Inflammatory macrophage treated with lipopolysaccharide for 4 hours (primary cell): Measurements from ENCODE around the gene CDON.
"Not testable (repeated sequence)": the region's sequence is repeated elsewhere in the genome, so short reads cannot be mapped to it uniquely, and the experiment has no call there.

ENCODE experiments used
- DNase-seq: peaks from one replicate; pipeline ENCODE4 v3.0.0-alpha.2; 2020

The CDON gene

GRCh38 chr11:125921042-125921441 is 141.6 kb downstream of the CDON start:
- DNase-seq, result no peak

- DNase-seq, result no peak
These were observed 144.4 kb downstream of the CDON start for GRCh38 chr11:125918140-125918840.

DNA sequence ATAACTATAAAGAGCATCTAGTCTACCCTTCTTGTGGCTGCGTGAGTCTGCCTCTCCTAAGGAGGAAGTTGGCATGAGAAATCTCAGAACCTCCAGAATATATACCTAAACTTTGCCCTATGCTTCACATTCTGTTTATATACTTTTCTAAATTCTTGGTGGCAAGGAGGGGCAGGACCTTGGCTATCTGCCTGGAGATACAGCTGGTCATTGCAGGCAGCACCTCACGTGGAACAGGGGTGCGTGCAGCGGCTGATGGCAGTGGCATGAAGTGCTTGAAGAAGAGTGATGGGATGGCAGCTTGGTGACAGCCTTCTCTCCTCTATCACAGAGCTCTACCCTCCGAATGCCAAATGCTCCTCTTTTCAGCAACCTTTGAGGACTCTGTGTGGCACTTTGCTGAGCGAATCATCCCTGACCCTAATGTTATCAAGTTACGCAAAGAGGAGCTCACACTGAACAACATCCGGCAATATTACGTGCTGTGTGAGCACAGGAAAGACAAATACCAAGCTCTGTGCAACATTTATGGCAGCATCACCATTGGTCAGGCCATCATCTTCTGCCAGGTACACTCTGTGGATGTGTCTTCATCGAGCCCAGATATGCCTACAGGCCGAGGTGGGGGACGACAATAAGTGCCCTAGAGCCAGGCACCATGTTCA is 145.9 kb downstream of the CDON start:
- no peak for DNase-seq

- not testable (repeated sequence) for DNase-seq
These were observed 148.1 kb downstream of the CDON start for GRCh38 chr11:125914601-125915000.

DNA sequence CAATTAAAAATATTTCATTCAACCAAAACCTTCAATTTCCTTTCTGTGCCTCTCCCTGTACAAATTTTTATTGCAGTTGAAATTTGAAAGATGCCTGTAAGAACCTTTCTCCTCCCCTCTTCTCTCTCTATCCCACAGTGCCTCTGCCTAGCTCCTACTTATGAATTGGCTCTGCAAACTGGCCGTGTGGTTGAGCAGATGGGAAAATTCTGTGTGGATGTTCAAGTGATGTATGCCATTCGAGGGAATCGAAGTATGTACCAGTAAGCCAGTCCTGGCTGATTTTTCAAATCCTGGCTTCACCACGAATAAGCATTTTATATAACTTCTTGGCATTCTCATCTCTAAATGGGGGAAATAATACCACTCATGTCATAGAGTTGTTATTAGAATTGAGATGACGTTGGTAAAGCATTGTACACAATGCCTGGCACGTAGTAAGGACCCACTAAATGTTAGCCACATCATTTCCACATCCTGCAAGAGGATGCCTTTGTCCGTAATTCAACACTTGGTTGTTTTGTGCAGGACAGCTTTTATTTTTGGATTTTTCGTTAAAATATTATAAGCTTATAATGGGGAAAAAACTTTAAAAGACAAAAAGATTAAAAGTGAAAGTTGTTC is 152.3 kb downstream of the CDON start:
- DNase-seq, result no peak
